Activated CD8-positive, alpha-beta memory T cell treated with anti-CD3 and anti-CD28 coated beads, Interleukin-2, amount 50 U/mL, for 4 hours (primary cell): ENCODE data around the gene GLCCI1.
"Not testable (repeated sequence)": the region's sequence is repeated elsewhere in the genome, so short reads cannot be mapped to it uniquely, and the experiment has no call there.

Source experiments
- DNase-seq: peaks from one replicate; pipeline ENCODE4 v3.0.0-alpha.2; 2020

Gene GLCCI1

DNA sequence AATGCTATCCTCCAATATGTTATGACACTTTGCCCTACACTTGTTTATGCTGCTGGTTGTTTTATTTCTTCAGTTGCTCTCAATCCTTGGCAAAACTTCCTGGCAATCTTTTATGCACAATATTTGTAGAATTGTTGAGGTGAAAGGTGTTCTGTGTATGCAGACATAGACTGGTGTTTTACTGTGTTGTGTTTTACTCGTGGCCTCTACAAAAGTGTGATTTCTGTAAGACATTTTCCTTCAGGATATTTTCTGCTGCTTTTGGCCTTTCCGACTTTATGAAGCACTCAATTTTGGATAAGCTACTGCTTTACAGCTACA lies 21.8 kb downstream of the GLCCI1 start:
- no peak for DNase-seq

DNA sequence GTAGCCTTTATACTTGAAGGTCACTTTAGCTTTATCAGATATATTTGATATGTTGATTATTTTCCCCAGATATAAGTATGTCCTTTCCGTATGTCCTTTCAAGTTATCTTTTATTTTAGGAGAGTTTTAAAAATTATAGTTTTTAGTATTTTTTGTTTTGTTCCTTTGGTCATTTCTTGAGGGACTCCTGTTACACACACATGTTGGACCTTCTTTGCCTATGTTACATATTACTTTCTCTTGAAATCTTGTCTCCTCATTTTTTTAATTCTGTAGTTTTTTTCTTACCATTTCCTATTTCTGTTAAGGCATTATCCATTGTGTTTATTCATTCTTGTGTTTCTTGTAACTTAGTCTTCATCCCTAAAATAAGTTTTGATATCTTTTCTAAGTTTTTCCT lies 23.9 kb downstream of the GLCCI1 start:
- no peak for DNase-seq

DNA sequence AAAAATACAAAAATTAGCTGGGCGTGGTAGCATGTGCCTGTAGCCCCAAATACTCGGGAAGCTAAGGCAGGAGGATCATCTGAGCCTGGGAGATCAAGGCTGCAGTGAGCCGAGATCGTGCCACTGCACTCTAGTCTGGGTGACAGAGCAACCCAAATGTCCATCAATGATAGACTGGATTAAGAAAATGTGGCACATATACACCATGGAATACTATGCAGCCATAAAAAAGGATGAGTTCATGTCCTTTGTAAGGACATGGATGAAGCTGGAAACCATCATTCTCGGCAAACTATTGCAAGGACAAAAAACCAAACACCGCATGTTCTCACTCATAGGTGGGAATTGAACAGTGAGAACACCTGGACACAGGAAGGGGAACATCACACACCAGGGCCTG lies 26.8 kb downstream of the GLCCI1 start:
- not testable (repeated sequence) for DNase-seq

DNA sequence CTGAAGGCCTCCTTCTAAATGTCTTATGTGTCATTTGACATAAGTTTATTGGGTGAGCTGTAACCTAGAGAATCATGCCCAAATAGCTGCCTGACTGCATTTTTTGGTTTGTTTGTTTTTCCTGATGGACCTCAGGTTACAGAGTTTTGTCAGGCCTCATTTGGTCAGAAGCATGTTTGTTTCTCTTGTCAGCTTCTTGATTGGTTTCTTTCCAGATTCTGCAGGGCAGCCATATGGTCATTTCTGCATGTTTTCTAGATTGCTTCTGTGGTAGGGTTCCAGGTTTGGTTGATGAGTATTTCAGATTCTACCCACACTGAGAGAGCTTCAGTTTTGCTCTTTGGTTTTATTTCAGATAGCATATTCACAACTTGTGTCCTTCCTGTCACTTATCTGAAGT lies 28.0 kb downstream of the GLCCI1 start:
- DNase-seq: no peak

DNA sequence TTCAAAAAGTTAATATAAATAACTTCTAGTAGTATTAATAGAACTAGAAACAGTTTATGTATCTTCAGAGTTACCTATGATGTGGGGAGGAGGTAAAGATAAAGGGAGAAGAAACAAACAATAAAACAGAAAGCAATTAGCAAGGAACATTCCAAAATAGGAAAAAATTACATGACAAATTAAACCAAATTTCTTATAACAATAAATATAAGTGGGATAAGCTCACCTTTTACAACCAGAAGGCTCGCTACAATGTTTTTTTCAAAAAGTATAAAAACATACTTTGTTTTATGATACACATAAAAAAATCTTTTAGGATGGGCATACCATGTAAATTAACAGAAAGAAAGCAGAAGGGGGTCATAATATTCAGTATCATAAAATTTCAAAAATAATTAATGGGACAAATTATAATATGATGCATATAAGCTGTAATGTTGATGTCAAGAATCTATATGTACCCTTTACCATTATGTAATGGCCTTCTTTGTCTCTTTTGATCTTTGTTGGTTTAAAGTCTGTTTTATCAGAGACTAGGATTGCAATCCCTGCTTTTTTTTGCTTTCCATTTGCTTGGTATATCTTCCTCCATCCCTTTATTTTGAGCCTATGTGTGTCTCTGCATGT lies 31.8 kb downstream of the GLCCI1 start:
- DNase-seq: no peak

DNA sequence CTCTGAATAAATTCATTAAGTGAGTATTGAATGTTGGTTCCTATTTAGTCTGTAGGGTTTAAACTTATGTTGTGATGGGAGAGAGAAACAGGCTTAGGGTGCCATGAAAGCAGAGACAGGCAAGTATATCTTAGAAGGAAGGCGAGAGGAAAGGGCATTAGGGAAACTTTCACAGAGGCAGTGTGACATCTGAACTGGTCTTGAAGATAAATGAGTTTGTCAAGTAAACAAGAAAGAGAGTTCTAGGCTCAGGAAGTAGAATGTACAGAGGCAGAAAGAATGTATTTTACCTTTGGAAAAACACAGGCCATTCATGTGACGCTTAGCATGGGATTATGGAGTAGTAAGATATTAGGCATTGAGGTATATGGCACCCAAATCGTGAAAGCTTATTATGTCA lies 34.5 kb downstream of the GLCCI1 start:
- no peak for DNase-seq

DNA sequence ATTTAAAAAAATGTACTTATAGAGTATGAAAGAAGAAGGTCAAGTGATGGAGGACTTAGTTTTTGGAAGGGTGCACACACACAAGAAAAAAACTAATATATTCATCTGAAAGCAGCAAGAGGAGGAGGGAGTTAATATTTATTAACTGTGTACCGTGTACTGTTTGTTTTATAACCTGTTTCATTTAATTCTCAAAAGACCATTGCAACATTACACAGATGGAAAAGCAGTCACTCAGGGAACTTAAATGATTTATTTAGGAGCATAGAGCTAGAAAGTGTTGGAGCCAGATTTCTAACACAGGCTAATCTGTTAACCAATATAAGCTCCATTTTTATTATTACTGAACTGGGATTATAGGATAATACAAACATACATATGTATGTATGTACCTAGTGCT lies 36.7 kb downstream of the GLCCI1 start:
- no peak for DNase-seq

DNA sequence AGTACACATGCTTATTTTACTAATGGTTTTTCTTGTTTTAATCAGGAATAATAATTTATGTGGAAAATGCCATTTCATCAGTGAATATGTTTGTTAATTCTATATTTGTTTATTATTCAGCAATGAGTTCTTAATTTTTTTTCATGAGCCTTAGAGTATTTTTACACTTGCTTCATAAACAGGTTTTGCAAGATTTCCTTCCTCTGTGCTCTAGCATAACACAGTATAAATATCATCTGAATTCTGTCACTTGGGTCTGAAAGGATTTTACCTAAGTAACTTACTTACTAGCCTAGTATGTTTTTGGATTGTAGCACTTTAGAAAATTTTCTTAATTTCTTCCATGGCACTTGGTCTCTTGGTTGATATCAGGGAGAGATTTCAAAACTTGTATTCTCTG lies 45.8 kb downstream of the GLCCI1 start:
- DNase-seq: no peak

DNA sequence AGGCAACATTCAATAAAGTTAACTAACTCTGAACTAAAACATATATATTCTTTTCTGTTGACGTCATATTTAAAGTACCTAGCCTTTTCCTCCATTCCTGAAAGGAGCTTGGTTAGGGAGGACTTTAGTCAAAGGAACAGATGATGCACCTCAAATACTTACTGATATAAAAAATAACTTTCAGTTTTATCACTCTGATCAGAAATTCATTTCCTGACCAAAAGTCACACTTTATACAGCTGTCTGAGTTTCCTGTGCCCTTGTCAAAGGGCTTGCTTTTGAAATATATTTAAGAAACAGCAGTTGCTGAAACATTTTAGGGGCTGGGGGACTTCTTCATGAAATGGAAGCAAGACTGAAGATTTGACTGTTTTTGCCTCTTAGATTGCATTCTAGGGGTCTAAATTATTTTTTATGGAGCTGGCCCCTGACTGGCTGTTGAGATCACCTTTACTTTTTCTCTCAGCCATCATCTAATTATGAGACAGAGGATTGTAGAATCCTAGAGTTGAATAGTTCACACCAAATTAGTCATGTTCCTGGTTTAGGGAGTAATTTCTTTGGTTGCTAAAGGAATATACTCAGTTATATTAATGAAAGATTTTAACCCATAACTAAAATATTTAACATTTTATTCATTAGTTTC lies 46.6 kb downstream of the GLCCI1 start:
- no peak for DNase-seq

DNA sequence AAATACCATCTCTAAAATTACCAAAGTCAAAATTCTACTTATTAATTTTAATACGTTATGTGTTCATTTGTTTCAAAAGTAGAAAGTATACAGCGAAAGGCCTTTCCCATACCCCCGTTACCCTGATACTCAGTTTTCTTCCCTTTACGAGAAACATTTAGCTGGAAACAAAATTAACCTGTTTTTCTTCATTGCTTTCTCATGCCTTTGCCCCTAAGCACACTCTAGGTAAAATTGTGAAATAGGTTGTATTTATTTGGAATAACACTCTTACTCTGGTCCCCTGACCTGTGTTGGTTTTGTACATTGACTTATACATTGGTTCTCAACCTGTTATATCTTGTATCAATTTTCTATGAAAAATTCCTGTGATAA lies 47.1 kb downstream of the GLCCI1 start:
- DNase-seq: no peak

DNA sequence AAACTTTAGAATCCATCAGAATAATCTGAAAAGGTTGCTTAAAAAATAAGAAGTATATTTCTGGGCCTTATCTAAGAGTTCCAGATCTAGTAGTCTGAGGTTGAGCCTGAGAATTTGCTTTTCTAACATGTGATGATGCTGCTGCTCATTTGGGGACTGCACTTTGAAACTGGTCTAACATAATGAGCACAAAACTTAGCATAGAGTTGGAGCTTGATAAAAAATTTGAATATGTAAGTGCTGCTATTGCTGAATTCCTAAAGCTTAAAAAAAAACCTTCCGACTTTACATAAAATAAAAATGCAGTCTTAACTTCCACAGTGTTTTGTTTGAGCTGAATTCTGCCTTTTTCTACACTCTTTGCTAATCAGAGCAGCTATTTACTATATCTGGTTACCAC lies 48.8 kb downstream of the GLCCI1 start:
- DNase-seq: no peak

DNA sequence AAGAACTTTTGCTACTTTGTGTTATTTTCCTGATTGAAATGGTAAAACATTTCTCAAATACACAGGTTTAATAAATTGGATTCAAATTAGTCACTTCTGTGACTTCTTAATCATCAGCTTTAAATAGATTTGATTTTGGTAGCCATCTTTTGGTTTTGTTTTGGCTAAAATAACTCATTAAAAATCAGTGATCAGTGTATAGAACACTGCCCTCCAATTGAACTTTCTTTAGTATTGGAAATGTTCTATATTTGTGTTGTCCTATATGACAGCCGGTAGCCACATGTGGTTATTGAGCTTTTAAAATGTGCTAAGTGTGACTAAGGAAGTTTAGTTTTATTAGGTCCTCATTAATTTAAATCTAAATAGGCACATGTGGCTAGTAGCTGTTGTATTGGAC lies 50.4 kb downstream of the GLCCI1 start:
- no peak for DNase-seq

DNA sequence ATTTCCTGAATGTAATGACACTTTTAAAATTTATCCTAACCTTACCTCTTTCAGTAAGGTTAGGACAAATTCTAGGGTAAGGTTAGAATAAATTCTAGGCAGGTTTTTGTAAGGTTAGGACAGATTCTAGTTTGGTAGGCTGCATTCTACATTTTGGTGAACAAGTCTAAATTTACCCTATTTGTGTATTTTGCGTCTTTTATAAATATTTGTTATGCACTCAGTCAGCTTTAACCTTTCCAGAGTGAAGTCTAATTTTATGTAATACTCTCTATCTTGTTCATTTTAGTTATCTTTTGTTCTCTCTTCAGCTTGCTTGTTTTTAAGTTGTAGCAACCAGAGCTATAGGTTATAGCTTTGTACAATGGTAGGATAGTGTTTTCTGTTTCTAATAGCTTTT lies 54.0 kb downstream of the GLCCI1 start:
- no peak for DNase-seq

DNA sequence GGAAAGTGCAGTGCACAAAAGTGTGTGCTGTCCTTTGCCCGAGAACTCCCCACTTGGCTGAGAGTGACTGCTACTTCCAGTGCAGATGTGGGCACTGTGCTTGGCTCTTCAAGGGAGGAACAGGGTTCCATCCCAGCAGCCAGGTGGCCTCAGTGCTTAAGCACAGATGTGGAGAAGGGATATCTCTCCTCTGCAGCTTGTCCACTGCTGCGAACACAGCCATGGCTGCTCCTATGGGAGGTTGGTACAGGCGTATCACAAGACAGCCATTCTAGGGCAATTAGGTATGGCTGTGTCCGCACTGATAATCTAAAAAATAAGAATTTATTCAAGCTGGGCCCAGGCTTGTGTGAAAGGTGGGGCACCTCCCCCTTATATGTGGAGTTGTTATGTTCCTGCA lies 66.6 kb downstream of the GLCCI1 start:
- DNase-seq: no peak

DNA sequence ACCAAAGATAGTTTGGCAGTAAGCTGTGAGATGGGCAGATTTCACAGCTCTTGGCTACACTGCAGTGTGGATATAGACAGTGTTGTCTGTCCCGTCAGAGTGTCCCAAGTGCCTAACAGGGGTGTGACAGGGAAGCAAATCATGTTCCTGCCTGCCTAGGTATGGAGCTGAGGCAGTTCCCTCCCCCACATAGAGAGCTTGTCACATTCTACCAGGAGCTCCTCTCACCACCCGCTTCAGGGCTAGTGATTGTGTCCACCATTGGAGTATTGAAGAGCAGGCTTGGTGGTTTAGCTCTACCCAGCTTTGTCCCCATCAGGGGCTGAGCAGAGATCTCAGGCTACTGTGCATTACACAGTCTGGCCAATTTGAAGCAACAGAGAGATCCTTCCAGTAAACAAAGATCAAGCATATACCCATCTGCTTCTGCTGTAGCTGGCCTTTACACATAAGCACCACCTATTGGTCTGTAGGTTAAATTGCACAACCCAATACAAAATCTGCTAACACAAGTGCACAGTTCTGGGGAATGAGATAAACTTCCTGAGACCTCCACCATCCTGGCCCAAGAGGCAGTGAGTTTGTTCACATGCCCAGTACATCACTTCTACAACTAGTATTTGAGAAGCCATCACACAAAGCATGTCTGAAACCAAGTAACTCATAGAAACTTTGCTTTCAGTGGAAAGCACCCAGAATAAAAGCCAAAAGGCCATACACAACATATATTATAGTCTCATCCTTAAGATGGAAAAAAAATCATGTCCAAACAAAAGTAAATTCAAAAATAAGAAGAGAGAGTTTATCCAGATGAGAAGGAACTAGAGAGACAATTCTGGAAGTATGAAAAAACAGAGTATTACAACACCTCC lies 67.3 kb downstream of the GLCCI1 start:
- no peak for DNase-seq

DNA sequence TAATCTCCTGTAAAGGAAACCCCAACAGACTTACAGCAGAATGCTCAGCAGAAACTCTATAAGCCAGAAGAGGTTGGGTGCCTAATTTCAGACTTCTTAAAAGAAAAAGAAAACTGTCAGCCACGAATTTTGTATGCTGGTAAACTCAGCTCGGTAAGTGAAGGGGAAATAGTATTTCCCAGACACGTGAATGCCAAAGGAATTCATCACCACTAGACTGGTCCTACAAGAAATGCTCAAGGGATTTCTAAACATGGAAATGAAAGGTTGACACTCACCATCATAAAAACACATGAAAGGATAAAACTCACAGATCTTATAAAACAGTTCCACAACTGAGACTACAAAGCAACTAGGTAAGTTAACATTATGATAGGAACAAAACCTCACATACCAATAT lies 68.6 kb downstream of the GLCCI1 start:
- no peak for DNase-seq

DNA sequence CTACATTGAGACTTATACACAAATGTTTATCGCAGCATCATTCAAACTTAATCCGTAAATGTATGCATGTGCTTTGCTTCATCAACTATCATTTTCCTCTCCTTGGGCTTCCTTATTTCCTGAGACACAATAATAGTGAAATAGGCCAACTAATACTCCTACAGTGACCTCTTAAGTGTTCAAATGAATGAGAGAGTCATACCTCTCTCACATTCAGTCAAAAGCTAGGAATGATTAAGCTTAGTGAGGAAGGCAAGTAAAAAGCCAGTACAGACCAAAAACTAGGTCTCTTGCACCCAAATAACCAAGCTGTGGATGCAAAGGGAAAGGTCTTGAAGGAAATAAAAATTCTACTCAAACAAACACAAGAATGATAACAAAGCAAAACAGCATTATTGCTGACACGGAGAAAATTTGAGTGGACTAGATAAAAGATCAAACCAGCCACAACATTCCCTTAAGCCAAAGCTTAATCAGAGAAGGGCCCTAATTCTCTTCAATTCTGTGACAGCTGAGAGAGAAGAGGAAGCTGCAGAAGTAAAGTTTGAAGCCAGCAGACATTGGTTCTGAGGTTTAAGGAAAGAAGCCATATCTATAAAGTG lies 72.3 kb downstream of the GLCCI1 start:
- DNase-seq: no peak

DNA sequence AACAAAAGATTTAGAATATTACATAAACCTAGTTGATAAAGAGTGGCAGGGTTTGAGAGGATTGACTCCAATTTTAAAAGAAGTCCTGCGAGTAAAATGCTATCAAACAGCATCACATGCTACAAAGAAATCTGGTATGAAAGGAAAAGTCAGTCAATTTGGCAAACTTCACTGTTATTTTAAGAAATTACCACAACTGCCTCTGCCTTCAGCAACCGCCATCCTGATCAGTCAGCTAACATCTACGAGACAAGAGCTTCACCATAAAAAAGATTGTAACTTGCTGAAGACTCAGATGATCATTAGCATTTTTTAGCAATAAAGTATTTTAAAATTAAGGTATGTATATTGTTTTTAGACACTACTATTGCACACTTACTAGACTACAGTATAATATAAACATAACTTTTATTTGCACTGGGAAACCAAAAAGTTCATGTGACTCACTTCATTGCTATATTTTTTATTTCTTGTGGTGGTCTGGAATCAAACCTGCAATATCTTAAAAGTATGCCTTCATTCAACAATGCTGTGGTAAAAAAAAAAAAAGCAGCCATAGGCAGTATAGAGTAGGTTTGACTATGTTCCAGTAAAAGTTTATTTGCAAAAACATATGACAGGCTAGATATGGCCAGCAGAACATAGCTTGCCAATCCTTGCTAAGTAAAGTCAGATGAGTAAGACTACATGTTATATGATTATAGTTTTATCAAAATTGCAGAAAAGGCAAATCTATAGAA lies 74.4 kb downstream of the GLCCI1 start:
- no peak for DNase-seq

DNA sequence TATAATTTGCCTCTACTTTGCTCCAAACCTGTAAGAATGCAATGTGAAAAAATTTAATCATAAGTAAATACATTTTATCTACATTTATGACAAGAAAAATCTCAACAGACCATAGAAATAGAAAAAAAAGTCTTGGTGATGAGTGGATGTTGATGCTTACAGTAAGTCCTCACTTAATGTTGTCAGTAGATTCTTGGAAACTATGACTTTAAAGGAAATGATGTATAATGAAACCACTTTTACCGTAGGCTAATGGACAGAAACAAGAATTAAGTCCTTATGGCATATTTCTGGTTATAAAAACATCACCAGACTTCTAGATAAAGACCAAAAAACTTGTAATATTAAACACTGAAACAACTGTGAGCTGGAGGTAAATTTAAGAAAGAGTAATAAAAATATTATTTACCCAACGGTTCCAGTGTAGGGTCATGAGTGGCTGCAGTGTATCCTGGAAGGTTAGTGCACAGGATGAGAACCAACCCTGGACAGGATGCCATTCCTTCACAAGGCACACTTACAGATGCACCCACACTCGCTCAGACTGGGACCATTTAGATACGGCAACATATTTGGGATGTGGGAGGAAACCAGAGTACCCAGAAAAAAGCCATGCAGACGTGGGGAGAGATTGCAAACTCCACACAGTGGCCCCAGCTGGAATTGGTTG lies 76.3 kb downstream of the GLCCI1 start:
- DNase-seq: no peak

DNA sequence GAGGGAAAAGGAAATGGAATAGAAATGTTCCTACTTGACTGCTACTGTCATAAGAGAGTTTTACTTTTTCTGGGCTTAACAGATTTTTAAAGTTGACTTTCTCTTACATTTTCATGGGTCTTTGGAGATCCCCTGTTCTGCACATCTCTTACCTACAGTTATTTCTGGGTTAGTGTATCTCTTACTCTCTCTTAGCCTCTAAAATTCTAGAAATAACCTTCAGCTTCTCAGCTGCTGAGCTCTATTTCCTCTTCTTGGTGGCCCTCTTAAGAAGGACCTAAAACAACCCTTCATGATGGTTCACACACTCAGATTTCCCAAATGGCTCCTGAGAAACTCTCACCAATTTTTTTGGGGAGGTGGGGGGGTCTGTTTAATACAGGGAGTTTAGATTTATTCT lies 79.5 kb downstream of the GLCCI1 start:
- DNase-seq: not testable (repeated sequence)

DNA sequence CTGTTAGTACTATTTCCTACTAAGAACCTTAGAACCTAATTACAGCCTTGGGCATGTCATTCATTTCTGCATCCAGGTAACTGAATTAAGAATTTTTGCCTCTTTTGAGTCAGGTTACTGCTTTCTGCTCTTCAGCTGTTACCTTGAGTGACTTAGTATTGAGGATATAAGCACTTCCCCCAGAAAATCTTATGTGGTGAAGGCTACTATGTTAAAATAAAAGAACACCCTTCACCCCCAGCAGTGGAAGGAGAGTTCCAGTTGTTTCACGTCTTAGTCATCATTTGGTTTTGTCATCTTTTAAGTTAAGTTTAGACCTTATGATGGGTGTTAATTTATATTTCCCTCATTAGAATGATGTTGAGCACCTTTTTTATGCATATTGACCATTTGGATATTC lies 82.8 kb downstream of the GLCCI1 start:
- no peak for DNase-seq

DNA sequence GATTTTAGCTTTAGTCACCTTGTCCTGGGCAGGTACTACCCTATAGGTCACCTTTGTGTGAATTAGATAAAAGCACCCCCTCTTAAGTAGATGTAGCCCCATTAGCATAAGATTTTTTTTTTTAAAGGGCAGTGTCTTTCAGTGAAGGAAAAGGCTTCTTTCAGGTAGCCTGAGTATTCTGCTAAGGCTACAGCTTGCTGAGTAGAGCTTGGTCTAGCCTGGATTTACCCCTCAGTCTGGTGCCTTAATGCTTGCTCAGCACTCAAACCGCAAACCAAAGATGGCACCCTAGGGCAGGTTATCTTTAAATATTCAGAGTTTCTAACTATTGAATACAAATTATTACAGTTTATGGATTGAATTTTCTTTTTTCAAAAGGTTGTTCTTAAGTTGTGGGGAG lies 83.4 kb downstream of the GLCCI1 start:
- DNase-seq: no peak

DNA sequence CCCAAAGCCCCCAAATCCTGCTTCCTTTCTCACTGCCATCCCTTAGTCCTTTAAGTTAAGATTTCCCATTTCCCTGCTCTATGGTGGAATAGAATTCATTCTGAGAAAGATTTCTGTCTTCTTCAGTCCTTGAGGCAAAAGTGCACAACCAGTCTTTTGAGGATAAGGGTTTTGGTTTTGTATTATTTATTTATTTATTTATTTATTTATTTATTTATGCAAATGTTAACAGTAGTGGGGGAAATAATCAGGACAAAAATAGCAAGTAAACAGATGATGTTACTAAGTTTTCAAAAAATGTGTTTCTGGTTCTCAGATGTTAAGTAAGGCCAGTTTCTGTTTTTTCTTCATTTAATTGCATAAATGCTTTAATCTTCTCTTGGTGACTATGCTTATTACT lies 84.2 kb downstream of the GLCCI1 start:
- no peak for DNase-seq
